Ovary (tissue), 9 donors: ENCODE measurements around the gene CLMN. TPM values are rescaled to one million over a fixed set of nuclear protein-coding genes. Genes with fewer than 3 reads are reported as not detected.

Experiments
- DNase-seq, 5 donors: peaks; one replicate each; pipeline ENCODE4 v3.0.0-alpha.2; 2019 to 2020
- H3K27ac ChIP-seq, 2 donors: fragments of 200-600 bp; one replicate each; pipeline versions ENCODE4 v1.5.1 to v1.8.0; 2019 to 2022
- H3K27me3 ChIP-seq: fragments of 200-600 bp; one replicate; pipeline ENCODE4 v1.8.0; 2022
- H3K36me3 ChIP-seq: fragments of 200-600 bp; sonication (generic); one replicate; pipeline ENCODE4 v1.5.1; 2019
- H3K4me1 ChIP-seq: one replicate; pipeline ENCODE4 v1.8.1; 2013; ENCODE audit warnings: mild to moderate bottlenecking, moderate library complexity; ENCODE audit not compliant: insufficient read depth
- H3K4me3 ChIP-seq: fragments of 200-600 bp; sonication (generic); one replicate; pipeline ENCODE4 v1.5.1; 2017
- H3K9me3 ChIP-seq, 2 donors: fragments of 200-600 bp in 1 of 2; sonication (generic) in 1 of 2; one replicate each; pipeline versions ENCODE4 v1.5.1 to v1.8.1; 2013 to 2019; ENCODE audit warnings: mild to moderate bottlenecking in 1 of 2, moderate library complexity in 1 of 2
- CTCF ChIP-seq, 3 donors: fragments of 450-650 bp in 2 of 3; fragments of 200-600 bp in 1 of 3; IDR thresholded peaks; one replicate each; pipeline versions ENCODE4 v1.5.1 to v1.8.0; 2016 to 2022; ENCODE audit warnings: antibody characterized with exemption in 3 of 3, mild to moderate bottlenecking in 1 of 3
- EP300 ChIP-seq: sonication (generic); formaldehyde crosslinking; IDR thresholded peaks from one replicate; pipeline ENCODE4 v1.6.1; 2017; ENCODE audit warnings: antibody characterized with exemption
- POLR2A ChIP-seq: fragments of 450-650 bp; IDR thresholded peaks from one replicate; pipeline ENCODE4 v1.6.1; 2017; ENCODE audit warnings: antibody characterized with exemption, mild to moderate bottlenecking, moderate library complexity
- WGBS, 3 donors: extraction: QIAGEN DNeasy Blood & Tissue Kit in 1 of 3; methylation state at CpG; one replicate each; pipeline versions ENCODE4 v1.1.5 to v1.1.7; 2013 to 2017; 5-methylcytosine and 5-hydroxymethylcytosine counted together
- intact Hi-C, 4 donors: fragments of 100-400 bp; cut with DNase I; formaldehyde crosslinking; loops; one replicate each; pipeline versions ENCODE4 v1.11.0 to v1.15.1; 2022 to 2023
- polyA plus RNA-seq, 2 donors: library from polyadenylated mRNA; stranded (reverse); fragments of 200-250 nt in 1 of 2; fragments of 350-450 nt in 1 of 2; fragmentation: Illumina TruSeq in 1 of 2; extraction: RNeasy Lipid Tissue Mini Kit (QIAGEN cat#74804) in 1 of 2; gene quantifications; one replicate each; pipeline ENCODE4 v1.2.3, GENCODE V29; 2013 to 2014
- total RNA-seq, 7 donors: library from RNA; depleted of rRNA in 2 of 7; stranded (reverse); fragments of >200 nt in 2 of 7; fragmentation: NEBNext Ultra II Directional in 3 of 7; extraction: Animal tissue kit (Norgen Biotek cat#: 25700) in 3 of 7; gene quantifications; one replicate each; pipeline versions ENCODE4 v1.1.0 to v1.2.4, GENCODE V29; 2016 to 2023
- donor health status: DM: no; HTN: no; CAD: no; lungs with moderate emphysema.
- donor health status: DM: no; HTN: no; CAD: no.
- donor health status: Bipolar disorder and iron deficiency.
- donor health status: DM: yes; HTN: yes; CAD: no.
- donor health status: DM: no; HTN: no; CAD: no.
- donor health status: DM: yes; HTN: yes; CAD: no.

Gene CLMN
- total and polyA plus RNA-seq, 9 donors = 2.2 to 11.7 (median 6.5) TPM

- H3K27me3 ChIP-seq = no peaks in the 10 kb centered on the region
- H3K36me3 ChIP-seq = no peaks in the 10 kb centered on the region
- no peak overlapping the region for H3K4me3 ChIP-seq
- H3K27ac ChIP-seq = no peak overlapping the region
- intact Hi-C loops = no loop called here
- TF ChIP-seq POLR2A = no peak
- TF ChIP-seq CTCF (IDR thresholded peaks at IDR 0.05) = no peak
- no peak for TF ChIP-seq EP300
- no peak for DNase-seq
- peaks cover 2% of the 10 kb centered on the region for H3K4me1 ChIP-seq
- H3K9me3 ChIP-seq = no peaks in the 10 kb centered on the region
These were observed 51.4 kb downstream of the CLMN start for GRCh38 chr14:95268350-95268749.

- no peak for DNase-seq
- H3K36me3 ChIP-seq = no peaks in the 10 kb centered on the region
- WGBS, 3 donors = 73 to 77% (median 74%) methylated on average over 4 of the region's 4 CpGs
- TF ChIP-seq EP300 (no peak), CTCF (IDR thresholded peaks at IDR 0.05) (no peak), POLR2A (no peak)
- no peak overlapping the region for H3K4me3 ChIP-seq
- no peaks in the 10 kb centered on the region for H3K9me3 ChIP-seq
- no peaks in the 10 kb centered on the region for H3K27me3 ChIP-seq
- H3K4me1 ChIP-seq = peaks cover 2% of the 10 kb centered on the region
- intact Hi-C loops = no loop called here
- no peak overlapping the region for H3K27ac ChIP-seq
These were observed 52.4 kb downstream of the CLMN start for GRCh38 chr14:95267306-95267705.

GRCh38 chr14:95265106-95266094 is 54.3 kb downstream of the CLMN start:
- H3K36me3 ChIP-seq = no peaks in the 10 kb centered on the region
- H3K4me3 ChIP-seq = no peak overlapping the region
- TF ChIP-seq EP300 (no peak), CTCF (IDR thresholded peaks at IDR 0.05) (no peak), POLR2A (no peak)
- intact Hi-C loops = no loop called here
- DNase-seq = no peak
- no peaks in the 10 kb centered on the region for H3K9me3 ChIP-seq
- 32 to 40% (median 37%) methylated on average over 12 of the region's 12 CpGs for WGBS, 3 donors
- no peaks in the 10 kb centered on the region for H3K27me3 ChIP-seq
- peaks cover 2% of the 10 kb centered on the region for H3K4me1 ChIP-seq
- no peak overlapping the region for H3K27ac ChIP-seq

GRCh38 chr14:95264271-95264973 is 55.3 kb downstream of the CLMN start:
- Histone ChIP-seq H3K36me3 (no peaks in the 10 kb centered on the region), H3K4me3 (no peak overlapping the region), H3K4me1 (no peaks in the 10 kb centered on the region), H3K27me3 (no peaks in the 10 kb centered on the region), H3K9me3 (no peaks in the 10 kb centered on the region), H3K27ac (no peak overlapping the region)
- 91 to 93% (median 93%) methylated on average over 10 of the region's 10 CpGs for WGBS, 3 donors
- TF ChIP-seq CTCF (IDR thresholded peaks at IDR 0.05) = no peak
- TF ChIP-seq POLR2A = no peak
- no peak for TF ChIP-seq EP300
- DNase-seq = no peak
- intact Hi-C loops = no loop called here
